ENCODE results near the gene SALL4.
"Not testable (repeated sequence)": the region's sequence is repeated elsewhere in the genome, so short reads cannot be mapped to it uniquely, and the experiment has no call there.

The SALL4 gene

GRCh38 chr20:51767867-51768758, 34.2 kb downstream of the SALL4 start, which contains the start of gene ATP9A:
Gene ATP9A (minus strand): TSS chr20:51768390. CDS start chr20:51768369, 21 bp downstream.
- in situ Hi-C loops (cut with HindIII; ENCODE audit: low sequenced_read_pairs), result no loop called here

GRCh38 chr20:51766994-51767866, 35.1 kb downstream of the SALL4 start:
- in situ Hi-C loops (cut with HindIII; ENCODE audit: low sequenced_read_pairs), result no loop called here

- in situ Hi-C loops (cut with HindIII; ENCODE audit: low sequenced_read_pairs), result not testable (repeated sequence)
Measured at GRCh38 chr20:51765381-51765780, 36.9 kb downstream of the SALL4 start.

GRCh38 chr20:51763965-51764602, 38.2 kb downstream of the SALL4 start:
- in situ Hi-C loops (cut with HindIII; ENCODE audit: low sequenced_read_pairs), result no loop called here

GRCh38 chr20:51760905-51761546, 41.3 kb downstream of the SALL4 start:
- in situ Hi-C loops (cut with HindIII; ENCODE audit: low sequenced_read_pairs), result no loop called here

GRCh38 chr20:51759769-51760510, 42.4 kb downstream of the SALL4 start:
- in situ Hi-C loops (cut with HindIII; ENCODE audit: low sequenced_read_pairs), result no loop called here

GRCh38 chr20:51758978-51759544, 43.3 kb downstream of the SALL4 start:
- in situ Hi-C loops (cut with HindIII; ENCODE audit: low sequenced_read_pairs), result no loop called here

- in situ Hi-C loops (cut with HindIII; ENCODE audit: low sequenced_read_pairs), result no loop called here
Measured at GRCh38 chr20:51757226-51757625, 45.1 kb downstream of the SALL4 start.

GRCh38 chr20:51756653-51757052, 45.7 kb downstream of the SALL4 start:
- in situ Hi-C loops (cut with HindIII; ENCODE audit: low sequenced_read_pairs), result no loop called here

- in situ Hi-C loops (cut with HindIII; ENCODE audit: low sequenced_read_pairs), result not testable (repeated sequence)
Measured at GRCh38 chr20:51753220-51753619, 49.1 kb downstream of the SALL4 start.

GRCh38 chr20:51752343-51752951, 49.9 kb downstream of the SALL4 start:
- in situ Hi-C loops (cut with HindIII; ENCODE audit: low sequenced_read_pairs), result no loop called here

- in situ Hi-C loops (cut with HindIII; ENCODE audit: low sequenced_read_pairs), result no loop called here
Measured at GRCh38 chr20:51750770-51751388, 51.4 kb downstream of the SALL4 start.

GRCh38 chr20:51750037-51750769, 52.1 kb downstream of the SALL4 start:
- in situ Hi-C loops (cut with HindIII; ENCODE audit: low sequenced_read_pairs), result no loop called here

GRCh38 chr20:51749674-51750036, 52.7 kb downstream of the SALL4 start:
- in situ Hi-C loops (cut with HindIII; ENCODE audit: low sequenced_read_pairs), result no loop called here

GRCh38 chr20:51747182-51747911, 55.0 kb downstream of the SALL4 start:
- in situ Hi-C loops (cut with HindIII; ENCODE audit: low sequenced_read_pairs), result no loop called here

- in situ Hi-C loops (cut with HindIII; ENCODE audit: low sequenced_read_pairs), result no loop called here
Measured at GRCh38 chr20:51745804-51746203, 56.5 kb downstream of the SALL4 start.

GRCh38 chr20:51740838-51741237, 61.5 kb downstream of the SALL4 start:
- in situ Hi-C loops (cut with HindIII; ENCODE audit: low sequenced_read_pairs), result no loop called here
